Epidermal melanocyte (primary cell): ENCODE data around the gene OGG1.

ENCODE experiments used
- DNase-seq: peaks from one replicate; pipeline ENCODE4 v3.0.0; 2011; ENCODE audit warnings: low spot score; ENCODE audit not compliant: insufficient read length

Gene OGG1

DNA sequence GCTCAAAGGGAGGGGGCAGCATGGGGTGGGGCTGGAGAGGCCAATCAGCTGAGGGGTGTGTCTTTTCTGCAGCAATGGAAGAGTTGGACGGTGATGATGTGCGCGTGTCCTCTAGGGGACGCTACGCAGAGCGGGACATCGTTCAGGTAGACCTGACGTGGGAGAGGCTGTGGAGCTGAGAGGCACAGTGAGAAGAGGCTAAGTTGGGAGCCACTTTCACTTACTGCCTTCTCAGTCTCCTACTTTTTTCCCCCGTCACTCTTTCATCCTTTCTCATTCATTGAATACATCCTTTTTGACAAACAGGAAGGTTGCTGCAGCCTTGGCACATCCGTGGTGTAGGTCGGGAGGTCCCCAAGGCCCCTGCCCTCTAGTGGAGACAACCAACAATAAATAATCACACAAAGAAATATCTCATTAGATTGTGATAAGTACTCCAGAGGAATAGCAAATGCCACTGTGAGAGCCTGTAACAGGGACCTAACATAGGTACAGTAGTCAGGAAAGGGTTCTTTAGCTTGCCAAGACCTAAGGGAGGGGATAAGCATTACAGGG lies 22.6 kb upstream of the OGG1 start:
- no peak for DNase-seq

DNA sequence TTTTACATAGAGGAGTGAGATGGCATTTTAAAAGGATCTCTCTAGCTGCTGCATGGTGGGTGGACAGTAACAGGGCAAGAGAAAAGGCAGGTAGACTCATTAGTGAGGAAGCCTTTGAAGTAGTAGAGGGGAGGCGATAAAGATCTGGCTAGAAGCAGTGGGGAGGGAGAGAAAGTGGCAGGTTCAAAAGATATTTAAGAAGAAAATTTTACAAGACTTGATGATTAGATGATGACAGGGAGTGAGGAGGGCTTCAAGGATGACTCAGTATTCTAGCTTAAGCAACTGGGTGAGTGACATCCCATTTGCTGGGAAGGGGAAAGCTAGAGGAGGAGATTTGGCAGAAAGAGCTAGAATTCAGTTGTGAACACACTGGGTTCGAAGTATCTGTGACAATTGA lies 22.0 kb upstream of the OGG1 start:
- no peak for DNase-seq

DNA sequence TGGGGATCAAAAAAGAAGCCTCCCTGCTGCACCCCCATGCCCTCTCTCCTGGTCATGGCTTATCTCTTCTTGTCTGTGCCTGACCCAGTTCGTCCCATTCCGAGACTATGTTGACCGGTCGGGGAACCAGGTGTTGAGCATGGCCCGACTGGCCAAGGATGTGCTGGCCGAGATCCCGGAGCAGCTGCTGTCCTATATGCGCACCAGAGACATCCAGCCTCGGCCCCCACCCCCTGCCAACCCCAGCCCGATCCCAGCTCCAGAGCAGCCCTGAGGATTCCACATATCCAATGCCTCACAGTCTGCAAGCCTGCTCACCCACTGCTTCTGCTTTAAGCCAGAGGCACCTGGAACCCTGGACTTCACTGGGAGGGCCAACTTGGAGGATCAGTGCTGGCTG lies 20.3 kb upstream of the OGG1 start:
- no peak for DNase-seq

DNA sequence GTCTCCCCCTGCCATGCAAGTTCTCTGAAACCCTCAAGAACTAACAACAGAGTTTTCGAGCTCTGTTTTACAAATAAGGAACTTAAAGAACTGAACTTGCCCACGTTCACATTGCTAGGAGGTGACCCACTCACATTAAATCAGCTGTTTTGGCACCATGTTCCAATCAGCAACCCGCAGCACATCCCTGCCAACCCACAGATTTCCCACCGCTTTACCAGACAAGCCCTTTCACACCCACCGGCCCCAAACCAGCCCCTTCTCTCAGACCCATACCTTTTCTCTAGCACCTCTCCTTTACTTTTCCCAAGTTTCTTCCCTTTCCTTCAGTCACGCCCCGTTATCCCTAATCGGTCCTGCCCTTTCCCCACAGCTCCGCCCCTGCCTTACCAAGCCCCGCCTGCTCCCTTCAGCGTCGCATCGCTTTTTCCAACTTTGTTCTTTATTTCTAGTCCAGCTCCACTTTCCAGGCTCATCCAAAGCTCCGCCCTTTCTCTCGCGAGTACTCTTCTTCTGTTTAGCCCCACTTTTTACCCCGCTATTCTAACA lies 19.0 kb upstream of the OGG1 start:
- DNase-seq: no peak

DNA sequence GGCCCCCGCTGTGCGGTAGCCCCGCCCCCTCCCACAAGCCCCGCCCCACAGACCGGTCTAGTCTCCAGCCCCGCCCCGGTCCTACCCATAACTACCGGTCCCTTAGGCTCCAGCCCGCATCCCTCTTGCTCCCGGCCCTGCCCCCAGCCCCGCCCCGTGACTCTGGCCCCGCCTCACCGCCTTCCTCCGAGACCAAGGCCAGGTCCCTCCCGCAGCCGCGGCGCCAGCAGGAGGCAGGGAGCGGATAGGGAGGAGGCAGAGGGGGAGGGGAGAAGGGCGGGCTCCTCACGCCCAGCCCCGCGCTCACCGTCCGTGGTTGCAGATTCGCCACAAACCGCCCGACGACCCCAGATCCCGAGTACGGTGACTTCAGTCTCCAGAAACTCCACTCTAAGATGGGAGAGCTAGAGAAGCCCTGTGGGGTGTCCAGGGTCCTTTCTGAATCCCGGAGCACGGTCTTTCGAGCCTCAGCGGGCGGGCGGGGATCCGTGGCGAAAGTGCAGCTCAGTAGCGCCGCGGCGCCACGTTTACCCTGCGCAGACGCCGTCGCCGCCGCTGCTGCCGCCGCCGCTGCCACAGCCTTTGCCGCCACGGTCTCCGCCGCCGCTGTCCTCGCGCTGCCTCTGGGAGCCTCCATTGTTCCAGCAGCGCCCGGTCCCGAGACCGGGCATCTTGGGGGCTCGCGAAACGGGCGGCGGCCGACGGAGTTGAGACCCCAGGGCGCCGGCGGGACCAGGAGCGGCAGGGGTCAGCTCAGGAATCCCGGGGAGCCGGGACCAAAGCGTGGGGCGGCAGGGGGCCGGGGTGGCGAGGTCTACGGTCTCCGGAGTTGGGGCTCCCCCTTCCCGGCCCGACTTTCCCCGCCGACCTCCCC lies 18.3 kb upstream of the OGG1 start, which contains the start of gene BRPF1:
Gene BRPF1, plus strand, starts transcription at position 530 of the 874 bp plus-strand sequence. CDS start 2,406 bp downstream, outside the sequence.
- peak; percentile 98 for DNase-seq

DNA sequence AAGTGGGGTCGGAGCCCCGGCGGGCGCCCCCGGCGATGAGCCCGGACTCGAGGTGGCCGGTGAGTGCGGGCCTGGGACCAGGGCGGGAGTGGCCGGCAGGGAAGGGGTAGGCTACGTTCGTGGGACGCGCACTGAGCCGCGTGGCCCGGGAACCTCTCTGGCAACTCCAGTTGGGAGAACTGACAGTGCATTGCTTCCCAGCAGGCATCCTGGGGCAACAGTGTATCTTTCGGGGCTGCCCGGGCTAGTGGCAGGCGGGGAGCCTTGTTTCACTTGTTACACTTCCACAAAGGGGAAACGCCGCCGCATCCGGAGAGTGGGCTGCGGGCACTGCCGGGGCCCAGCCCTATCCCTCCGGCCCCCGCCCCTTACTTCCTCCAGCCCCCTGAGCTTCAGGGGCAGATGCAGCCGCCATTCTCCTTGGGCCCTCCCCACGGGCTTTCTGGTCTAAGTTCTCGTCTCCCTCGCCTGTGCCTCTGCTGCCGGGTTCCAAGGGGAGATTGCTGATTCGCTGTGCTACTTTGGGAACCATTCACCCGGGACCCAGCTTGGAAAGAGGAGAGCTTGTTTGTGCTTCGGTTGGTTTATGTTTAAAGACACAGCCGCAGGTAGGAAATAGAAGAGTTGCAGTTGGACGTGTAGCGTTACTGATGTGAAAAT lies 17.5 kb upstream of the OGG1 start:
- no peak for DNase-seq

DNA sequence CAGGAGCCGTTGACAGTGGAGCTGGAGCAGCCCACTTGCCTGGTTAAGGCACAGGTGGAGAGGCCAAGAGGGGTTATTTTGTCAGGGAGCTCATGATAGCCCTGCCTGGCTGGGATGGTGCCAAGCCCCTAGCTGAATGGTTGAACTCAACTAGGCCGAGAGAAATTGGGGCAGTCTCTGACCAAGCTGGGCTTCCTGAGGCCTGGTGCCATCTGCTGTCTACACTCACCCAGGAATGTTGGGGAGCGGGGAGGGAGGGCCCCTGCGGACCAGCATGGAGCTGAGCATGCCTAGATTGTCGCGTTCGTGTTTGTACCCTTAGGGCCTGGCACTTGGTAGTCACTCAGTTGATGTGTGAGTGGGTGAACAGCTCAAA lies 17.0 kb upstream of the OGG1 start:
- no peak for DNase-seq

DNA sequence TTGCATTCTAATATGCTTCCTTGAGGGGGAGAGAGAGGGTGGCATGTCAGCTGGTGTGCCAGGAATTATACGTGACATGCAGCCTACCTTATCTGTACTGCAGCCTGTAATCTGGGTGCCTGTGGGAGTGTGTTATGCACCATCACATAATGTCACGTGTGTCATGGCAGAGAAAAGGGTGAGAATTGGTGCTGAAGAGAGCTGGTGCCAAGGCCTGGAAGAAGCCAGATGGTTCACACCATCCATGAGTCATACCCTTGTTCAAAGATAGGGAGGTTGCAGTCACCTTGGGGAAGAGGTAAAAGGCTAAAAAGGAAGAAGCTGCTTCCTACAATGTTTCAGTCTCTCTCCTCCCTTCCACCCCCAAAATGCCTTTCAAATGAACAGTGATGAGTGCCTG lies 12.9 kb upstream of the OGG1 start:
- DNase-seq: no peak

DNA sequence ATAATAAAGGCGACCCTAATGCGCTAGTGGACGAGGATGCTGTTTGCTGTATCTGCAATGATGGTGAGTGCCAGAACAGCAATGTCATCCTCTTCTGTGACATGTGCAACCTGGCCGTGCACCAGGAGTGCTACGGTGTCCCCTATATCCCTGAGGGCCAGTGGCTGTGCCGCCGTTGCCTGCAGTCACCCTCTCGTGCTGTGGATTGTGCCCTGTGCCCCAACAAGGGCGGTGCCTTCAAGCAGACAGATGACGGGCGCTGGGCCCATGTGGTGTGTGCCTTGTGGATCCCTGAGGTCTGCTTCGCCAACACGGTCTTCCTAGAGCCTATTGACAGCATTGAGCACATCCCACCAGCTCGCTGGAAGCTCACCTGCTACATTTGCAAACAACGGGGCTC lies 10.6 kb upstream of the OGG1 start:
- DNase-seq: no peak

DNA sequence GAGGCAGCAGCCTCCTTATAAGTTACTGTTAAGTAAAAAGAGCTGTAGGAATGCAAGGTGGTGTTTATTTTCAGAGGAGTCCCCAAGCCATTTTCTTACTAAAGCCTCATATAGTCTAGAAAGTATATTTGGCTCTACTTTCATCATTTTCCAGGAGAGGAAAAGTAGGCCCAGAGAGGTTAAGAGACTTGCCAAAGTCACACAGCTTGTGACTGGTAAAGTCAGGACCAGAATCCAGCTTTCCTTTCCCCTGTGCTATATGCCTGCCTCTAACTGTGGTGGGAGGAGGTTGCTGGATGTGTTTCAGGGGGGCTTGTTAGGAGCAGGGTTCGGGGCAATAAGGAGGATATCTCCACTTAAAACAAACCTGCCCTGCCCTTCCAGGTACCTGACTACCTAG lies 7.2 kb upstream of the OGG1 start:
- no peak for DNase-seq

DNA sequence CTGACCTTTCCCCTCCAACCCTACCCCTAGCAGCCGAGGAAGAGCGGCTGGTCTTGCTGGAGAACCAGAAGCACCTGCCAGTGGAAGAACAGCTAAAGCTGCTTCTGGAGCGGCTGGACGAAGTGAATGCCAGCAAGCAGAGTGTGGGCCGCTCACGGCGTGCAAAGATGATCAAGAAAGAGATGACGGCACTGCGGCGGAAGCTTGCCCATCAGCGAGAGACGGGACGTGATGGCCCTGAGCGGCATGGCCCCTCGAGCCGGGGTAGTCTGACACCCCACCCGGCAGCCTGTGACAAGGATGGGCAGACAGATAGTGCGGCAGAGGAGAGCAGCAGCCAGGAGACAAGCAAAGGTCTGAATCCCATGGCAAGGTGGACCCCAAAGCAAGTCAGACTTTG lies 6.2 kb upstream of the OGG1 start:
- no peak for DNase-seq

DNA sequence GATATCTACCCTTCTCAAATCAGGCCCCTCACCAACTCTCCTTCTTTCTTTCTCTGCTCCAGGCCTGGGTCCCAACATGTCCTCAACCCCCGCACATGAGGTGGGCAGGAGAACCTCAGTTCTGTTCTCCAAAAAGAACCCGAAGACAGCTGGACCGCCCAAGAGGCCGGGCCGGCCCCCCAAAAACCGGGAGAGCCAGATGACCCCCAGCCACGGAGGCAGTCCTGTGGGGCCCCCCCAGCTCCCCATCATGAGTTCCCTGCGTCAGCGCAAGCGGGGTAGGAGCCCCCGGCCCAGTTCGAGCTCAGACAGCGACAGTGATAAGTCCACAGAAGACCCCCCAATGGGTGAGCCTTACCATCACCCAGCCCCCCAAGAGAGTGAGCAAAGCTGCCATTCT lies 5.6 kb upstream of the OGG1 start:
- no peak for DNase-seq

DNA sequence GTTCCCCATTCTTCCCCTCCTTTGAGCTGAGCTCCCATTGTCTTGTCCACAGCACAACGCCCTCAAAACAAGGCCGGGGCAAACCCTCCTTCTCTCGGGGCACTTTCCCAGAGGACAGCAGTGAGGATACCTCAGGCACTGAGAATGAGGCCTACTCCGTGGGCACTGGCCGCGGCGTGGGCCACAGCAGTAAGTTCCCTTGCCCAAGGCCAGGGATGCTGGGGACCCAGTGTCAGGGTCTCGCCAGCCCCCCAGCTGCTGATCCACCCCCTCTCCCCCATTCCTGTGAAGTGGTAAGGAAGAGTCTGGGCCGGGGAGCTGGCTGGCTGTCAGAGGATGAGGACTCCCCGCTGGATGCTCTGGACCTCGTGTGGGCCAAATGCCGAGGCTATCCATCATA lies 4.2 kb upstream of the OGG1 start:
- DNase-seq: no peak

DNA sequence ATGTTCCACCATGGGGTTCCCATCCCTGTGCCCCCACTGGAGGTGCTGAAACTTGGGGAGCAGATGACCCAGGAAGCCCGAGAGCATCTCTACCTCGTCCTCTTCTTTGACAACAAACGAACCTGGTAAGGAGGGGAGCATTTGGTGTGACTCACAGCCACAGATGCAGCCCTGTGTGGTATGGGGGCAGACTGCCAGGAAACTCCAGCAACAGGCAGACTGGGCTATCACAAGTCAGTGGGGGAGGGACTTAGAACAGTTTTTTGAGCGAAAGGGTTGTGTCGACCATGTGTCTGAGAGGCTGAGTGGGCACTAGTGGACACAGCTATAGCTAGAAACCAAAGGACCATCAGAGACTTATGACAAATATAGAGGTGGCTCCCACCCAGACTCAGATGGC lies 3.4 kb upstream of the OGG1 start:
- DNase-seq: no peak

DNA sequence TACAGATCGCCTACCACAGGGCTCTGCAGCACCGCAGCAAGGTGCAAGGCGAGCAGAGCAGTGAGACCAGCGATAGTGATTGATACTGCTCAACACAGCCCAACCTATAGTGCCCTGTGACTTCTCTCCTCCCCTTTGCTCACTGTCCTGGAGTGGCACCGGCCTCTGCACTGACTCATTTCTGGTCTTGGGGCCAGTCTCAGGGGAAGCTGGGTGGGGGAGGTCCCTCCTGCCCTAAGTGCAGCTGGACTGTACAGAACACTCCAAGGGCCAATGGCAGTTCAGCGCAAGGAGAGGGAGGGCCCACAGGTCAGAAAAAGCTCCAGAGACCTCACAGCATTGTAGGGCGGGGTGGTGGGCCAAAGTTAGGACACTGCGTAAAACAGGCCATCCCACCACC lies 2.5 kb upstream of the OGG1 start:
- DNase-seq: no peak

DNA sequence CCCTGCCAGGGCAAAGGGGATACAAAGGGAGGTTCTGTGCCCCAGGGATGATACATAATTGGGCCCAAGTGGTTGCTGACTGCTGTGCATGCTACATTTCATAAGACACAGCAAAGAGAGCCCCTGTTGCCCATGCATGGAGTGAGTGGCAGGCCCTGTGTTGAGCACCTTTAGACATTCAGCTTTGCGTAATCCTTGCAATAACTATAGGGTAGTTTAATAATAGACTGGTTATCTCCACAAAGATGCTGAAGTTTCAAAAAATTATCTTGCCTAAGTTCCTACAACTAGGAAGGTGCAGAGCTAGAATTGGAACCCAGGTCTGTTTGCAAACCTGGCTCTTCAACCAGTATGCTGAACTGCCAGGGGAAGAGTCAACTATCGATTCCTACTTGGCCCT lies 1.7 kb upstream of the OGG1 start:
- DNase-seq: no peak

DNA sequence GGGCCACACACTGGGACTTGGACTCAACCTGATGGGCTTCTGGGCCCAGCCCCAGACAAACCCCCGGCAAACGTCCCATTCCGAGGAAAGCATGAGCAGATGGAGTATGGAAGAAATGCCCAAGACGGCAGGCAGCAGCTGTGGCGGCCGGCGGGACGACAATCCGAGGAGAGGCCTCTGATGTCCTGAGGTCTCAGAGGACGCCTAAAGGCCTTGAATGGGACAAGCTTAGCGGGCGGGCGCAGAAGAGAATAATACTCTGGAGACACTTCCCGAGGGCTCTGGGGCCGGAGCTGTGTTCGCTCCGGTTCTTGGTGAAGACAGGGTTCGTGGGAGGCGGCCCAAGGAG lies 482 bp upstream of the OGG1 start:
- DNase-seq: peak; percentile 45

DNA sequence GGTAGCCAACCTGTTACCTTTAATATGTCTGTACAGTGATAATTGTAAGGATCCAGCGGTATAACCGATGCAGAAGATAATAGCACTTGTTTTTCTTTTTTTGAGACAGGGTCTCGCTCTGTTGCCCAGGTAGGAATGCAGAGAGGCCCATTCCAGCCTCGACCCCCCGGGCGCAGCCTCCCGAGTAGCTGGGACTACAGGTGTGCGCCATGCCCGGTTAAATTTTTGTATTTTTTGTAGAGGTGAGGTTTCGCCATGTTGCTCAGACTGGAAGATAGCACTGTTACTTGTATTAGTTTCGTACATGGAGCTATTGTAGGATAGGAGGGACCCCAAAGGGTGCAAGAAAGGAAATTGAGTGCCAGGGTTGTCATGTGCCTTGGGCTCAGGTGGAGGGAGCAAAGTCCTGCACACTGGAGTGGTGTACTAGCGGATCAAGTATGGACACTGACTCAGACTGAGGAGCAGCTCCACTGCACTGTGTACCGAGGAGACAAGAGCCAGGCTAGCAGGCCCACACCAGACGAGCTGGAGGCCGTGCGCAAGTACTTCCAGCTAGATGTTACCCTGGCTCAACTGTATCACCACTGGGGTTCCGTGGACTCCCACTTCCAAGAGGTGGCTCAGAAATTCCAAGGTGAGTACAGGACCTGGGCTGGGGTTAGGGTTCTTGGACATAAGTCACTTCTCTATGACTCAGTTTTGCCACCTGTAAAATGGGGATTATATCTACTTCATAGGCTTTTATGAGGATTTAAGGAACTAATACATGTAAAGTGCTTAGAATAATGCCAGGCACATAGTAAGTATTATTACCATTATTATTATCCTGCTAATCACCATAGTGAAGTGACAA lies 1.0 kb downstream of the OGG1 start:
- DNase-seq: no peak

DNA sequence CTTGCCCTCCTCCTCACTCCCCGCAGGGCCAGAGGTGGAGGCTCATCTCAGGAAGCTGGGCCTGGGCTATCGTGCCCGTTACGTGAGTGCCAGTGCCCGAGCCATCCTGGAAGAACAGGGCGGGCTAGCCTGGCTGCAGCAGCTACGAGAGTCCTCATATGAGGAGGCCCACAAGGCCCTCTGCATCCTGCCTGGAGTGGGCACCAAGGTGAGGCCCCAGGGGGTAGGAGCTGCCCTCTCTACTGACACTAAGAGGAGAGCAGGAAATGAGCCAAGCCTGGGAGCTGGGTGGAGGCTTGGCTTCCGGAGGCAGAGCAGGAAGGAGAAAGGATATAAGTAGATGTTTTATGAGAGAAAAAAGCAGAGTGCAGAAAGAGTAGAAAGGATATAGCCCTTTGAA lies 4.9 kb downstream of the OGG1 start:
- no peak for DNase-seq

DNA sequence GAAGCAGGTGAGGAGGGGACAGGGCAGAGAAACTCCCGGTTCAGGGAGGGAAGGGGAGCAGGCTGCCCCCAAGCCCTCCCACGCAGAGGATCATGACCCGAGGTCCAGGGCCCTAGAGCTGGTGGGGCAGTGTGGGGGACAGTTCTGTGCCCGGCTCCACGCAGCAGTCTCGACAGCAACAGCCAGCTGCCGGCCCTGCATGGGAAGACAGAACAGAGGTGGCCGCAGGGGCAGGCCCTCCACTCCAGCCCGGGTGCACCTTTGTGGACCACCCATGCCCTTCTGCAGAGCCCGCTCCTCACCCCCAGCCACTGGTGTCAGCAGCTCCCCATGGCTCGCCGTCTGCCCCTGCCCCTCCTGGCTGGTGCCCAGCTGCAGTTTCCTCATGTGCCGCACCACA lies 7.7 kb downstream of the OGG1 start:
- no peak for DNase-seq

DNA sequence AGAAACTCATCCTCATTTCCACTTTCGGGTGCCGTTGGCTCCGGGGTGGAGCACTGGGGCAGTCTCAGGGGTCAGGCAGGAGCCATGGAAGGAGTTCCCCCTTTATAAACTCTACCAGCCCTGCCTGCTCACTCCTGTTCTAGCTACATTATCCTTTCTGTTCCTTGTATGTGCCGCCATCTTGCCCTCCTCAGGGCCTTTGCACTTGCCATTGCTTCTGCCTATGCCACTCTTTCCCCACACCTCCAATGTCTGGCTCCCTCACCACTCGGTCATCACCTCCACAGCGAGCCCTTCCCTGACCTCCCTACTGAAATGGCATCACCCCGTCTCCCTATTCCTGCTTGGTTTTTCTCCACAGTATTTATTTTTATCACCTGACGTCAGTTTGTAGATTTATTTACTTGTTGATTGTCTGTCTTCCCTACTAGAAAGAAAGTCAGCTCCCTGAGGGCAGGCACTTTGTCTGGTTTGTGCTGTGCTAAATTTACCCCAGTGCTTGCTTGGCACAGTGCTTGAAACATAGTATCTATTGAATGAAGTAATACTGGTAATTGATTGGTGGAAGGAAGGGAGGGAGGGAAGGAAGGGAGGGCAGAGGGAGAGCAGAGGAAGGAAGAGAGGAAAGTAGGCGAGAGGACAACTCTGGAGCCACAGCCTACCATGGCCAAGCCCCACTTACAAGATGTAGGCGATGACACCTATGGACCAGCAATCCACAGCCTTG lies 11.2 kb downstream of the OGG1 start:
- no peak for DNase-seq
